HUES6 (cell line): ENCODE results near the gene TMC2.

ENCODE experiments used
- H3K27ac ChIP-seq: 2 replicates; pipeline ENCODE4 v1.7.0; 2013; ENCODE audit warnings: low read depth, mild to moderate bottlenecking, low read length, inconsistent platforms
- H3K27me3 ChIP-seq: 2 replicates; pipeline ENCODE4 v1.6.1; 2013; ENCODE audit warnings: low read length; ENCODE audit not compliant: control insufficient read depth, insufficient read depth
- H3K36me3 ChIP-seq: 2 replicates; pipeline ENCODE4 v1.6.1; 2013; ENCODE audit warnings: low read length; ENCODE audit not compliant: control insufficient read depth, insufficient read depth
- H3K4me1 ChIP-seq: 2 replicates; pipeline ENCODE4 v1.6.1; 2013; ENCODE audit warnings: low read length; ENCODE audit not compliant: control insufficient read depth, insufficient read depth
- H3K4me3 ChIP-seq: 2 replicates; pipeline ENCODE4 v1.5.1; 2013; ENCODE audit warnings: low read depth, low read length
- H3K9ac ChIP-seq: one replicate; pipeline ENCODE4 v1.6.1; 2013; ENCODE audit warnings: mild to moderate bottlenecking, low read length
- H3K9me3 ChIP-seq: 2 replicates; pipeline ENCODE4 v1.6.1; 2013; ENCODE audit warnings: low read depth, low read length; ENCODE audit not compliant: control insufficient read depth, insufficient read depth

Gene TMC2

DNA sequence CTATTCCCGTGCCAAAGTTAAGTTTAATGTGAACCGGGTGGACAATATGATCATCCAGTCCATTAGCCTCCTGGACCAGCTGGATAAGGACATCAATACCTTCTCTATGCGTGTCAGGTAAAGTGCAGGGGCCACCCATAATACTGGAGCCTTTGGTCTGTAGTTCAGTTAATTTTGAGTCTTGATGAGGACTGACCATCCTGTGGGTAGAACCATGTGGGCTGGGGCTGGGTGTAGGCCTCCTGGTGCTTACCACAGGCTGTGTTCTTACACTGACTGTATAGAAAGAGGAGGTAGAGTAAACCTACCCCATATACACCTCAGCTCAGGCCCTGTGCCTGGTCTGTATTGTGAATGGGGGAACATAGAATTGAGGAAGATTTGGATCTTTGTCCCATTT, 118.5 kb downstream of the TMC2 start:
- H3K9ac ChIP-seq: no peak overlapping the region
- no peaks in the 10 kb centered on the region for H3K27me3 ChIP-seq
- peak overlapping the region; percentile 78 for H3K4me3 ChIP-seq
- no peak overlapping the region for H3K27ac ChIP-seq
- peaks cover 69% of the 10 kb centered on the region for H3K36me3 ChIP-seq
- no peaks in the 10 kb centered on the region for H3K9me3 ChIP-seq
- 0 out of 2 replicates have a peak, but pooled peaks cover 4% of the 10 kb centered on the region for H3K4me1 ChIP-seq

DNA sequence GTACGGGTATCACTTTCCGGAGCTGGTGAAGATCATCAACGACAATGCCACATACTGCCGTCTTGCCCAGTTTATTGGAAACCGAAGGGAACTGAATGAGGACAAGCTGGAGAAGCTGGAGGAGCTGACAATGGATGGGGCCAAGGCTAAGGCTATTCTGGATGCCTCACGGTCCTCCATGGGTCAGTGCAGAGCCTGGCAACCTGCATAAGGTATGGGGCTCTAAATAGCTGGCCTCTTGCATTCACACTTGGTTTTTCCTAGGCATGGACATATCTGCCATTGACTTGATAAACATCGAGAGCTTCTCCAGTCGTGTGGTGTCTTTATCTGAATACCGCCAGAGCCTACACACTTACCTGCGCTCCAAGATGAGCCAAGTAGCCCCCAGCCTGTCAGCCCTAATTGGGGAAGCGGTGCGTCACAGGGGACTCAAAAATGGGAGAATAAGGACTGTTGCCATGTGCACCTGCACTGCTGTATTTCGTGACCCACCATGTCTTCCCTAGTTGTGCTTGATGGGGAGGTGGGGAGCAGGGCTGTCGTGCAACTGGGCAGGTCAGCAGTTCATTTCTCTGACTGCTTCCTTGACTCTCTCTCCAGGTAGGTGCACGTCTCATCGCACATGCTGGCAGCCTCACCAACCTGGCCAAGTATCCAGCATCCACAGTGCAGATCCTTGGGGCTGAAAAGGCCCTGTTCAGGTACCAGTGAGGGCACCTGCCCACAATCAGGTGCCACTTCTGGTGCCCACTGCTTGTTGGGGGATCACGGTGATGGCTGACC, 119.2 kb downstream of the TMC2 start:
- Histone ChIP-seq H3K4me3 (no peak overlapping the region), H3K27me3 (no peaks in the 10 kb centered on the region), H3K9me3 (no peaks in the 10 kb centered on the region), H3K9ac (no peak overlapping the region), H3K36me3 (peaks cover 76% of the 10 kb centered on the region), H3K27ac (no peak overlapping the region), H3K4me1 (0 out of 2 replicates have a peak, but pooled peaks cover 4% of the 10 kb centered on the region)

DNA sequence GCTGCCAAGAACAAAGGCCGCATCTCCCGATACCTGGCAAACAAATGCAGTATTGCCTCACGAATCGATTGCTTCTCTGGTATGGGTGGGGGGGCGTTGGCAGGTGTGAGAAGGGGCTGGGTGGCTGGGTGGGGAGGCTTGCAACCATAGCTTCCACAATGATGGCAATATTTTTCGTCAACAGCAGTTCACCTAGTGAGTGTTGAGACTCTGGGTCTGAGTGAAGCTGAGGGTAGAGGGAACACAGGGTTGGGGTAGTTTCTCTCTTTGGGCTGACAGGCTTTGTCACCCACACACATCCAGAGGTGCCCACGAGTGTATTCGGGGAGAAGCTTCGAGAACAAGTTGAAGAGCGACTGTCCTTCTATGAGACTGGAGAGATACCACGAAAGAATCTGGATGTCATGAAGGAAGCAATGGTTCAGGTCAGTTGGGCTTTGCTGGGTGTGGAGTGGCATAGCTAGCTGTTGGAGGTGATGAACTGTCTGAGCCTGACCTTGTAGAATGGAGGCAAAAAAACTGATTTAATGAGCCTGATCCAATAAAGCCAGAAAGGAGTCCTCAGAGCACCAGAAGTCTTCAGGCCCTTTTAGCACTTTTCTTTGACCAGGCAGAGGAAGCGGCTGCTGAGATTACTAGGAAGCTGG, 120.2 kb downstream of the TMC2 start:
- Histone ChIP-seq H3K27me3 (no peaks in the 10 kb centered on the region), H3K4me1 (0 out of 2 replicates have a peak, but pooled peaks cover 4% of the 10 kb centered on the region), H3K9ac (no peak overlapping the region), H3K36me3 (peaks cover 85% of the 10 kb centered on the region), H3K4me3 (no peak overlapping the region), H3K9me3 (no peaks in the 10 kb centered on the region), H3K27ac (no peak overlapping the region)

DNA sequence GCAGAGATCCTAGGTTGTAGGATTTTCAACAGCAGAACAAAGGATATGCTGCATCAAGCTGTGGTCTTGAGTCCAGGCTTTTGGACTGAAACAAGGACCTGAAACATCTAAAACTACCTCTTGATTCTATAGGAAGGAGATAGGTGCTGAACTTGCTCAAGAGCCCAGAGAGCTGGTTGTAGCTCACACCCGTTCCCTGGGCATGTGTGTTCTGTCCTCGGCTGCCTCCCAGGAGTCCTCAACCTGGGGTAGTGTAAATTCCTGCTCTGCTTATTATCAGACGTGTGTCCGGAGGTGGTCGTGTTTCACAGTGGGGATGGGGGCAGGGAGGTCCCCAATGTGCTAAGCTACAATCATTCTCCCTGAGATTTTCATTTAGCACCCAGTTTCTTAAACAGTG, 120.9 kb downstream of the TMC2 start:
- Histone ChIP-seq H3K27ac (no peak overlapping the region), H3K4me1 (0 out of 2 replicates have a peak, but pooled peaks cover 4% of the 10 kb centered on the region), H3K9me3 (no peaks in the 10 kb centered on the region), H3K4me3 (no peak overlapping the region), H3K36me3 (peaks cover 91% of the 10 kb centered on the region), H3K27me3 (no peaks in the 10 kb centered on the region), H3K9ac (no peak overlapping the region)

DNA sequence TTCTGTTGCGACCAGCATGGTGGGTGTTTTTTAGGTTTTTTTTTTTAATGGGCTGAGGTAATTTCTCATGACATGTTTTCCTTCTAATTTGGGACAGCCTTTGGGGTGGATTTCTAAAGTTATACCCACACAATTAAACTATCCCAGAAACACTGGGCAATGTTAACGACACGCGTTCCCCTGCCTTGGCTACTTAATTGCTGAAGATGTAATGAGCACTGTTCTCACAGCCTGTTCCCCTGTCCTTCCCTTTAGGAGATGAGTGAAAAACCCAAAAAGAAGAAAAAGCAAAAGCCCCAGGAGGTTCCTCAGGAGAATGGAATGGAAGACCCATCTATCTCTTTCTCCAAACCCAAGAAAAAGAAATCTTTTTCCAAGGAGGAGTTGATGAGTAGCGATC, 121.3 kb downstream of the TMC2 start:
- Histone ChIP-seq H3K27me3 (no peaks in the 10 kb centered on the region), H3K4me1 (0 out of 2 replicates have a peak, but pooled peaks cover 4% of the 10 kb centered on the region), H3K27ac (no peak overlapping the region), H3K36me3 (peaks cover 92% of the 10 kb centered on the region), H3K9ac (no peak overlapping the region), H3K9me3 (no peaks in the 10 kb centered on the region), H3K4me3 (no peak overlapping the region)

DNA sequence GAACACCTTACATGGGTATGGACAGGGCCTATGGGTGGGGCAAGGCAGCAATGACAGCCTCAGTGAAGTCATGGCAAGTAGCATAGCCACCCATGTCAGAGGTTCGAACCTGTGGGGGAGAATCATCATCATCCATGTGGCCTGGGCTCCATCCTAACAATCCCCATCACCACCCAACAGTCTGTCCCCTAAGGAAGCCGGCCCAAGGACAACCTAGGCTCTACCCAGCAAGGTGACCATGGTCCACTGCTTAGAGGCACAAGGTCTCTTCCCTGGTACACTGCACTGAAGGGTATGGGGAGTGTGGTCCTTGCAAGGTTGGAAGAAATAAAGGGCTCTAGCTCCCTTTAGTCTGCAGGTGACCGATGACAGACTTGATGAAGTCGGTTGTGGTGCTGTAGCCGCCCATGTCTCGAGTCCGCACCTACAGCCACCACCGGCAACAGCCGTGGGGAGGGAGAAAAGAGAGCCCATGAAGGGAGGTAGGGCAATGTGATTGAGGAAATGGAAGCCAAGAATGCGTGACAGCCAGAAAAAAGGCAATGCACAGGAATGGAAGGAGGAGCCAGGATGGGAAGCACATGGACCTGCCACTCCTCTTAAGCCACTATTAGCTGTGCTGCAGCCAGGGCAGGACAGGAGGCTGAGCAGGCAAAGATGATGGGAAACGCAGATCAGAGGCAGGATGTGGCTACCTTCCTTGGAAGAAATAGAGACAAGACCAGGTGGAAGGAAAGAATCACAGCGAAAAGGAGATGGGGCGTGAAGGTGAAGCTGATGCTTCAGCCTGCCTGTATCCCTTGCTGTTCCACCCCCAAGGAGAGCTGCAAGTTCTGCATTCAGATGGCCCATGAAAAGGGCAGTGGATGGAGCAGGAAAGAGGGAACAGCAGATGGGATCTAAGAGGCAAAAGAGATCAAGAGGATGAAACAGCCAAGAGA, 122.3 kb downstream of the TMC2 start:
- Histone ChIP-seq H3K9ac (no peak overlapping the region), H3K27ac (no peak overlapping the region), H3K4me3 (no peak overlapping the region), H3K4me1 (peaks cover 8% of the 10 kb centered on the region; the same call in 1 of the 2 replicates), H3K9me3 (no peaks in the 10 kb centered on the region), H3K36me3 (peaks cover 84% of the 10 kb centered on the region), H3K27me3 (no peaks in the 10 kb centered on the region)

DNA sequence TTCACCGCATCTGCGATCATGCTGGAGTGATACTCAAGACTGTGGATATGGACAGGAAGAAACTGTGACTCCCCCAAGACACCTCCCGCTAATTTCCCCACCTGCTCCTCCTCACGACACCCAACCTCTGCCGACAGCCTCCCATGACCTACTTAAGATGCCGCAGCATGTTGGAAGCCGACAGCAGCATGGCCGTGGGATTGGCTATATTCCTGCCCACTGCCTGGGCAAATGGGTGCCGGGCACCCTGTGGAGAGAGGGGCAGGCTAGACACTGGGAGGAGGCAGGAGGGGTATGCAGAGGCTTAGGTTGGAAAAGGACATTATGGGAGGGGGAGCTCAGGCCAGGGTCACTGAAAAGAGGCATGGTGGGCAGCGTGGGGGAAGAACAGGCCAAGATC, 123.2 kb downstream of the TMC2 start:
- no peak overlapping the region for H3K27ac ChIP-seq
- H3K36me3 ChIP-seq: peaks cover 76% of the 10 kb centered on the region
- no peaks in the 10 kb centered on the region for H3K27me3 ChIP-seq
- peaks cover 6% of the 10 kb centered on the region; the same call in 1 of the 2 replicates for H3K4me1 ChIP-seq
- H3K9me3 ChIP-seq: no peaks in the 10 kb centered on the region
- H3K4me3 ChIP-seq: no peak overlapping the region
- H3K9ac ChIP-seq: no peak overlapping the region

DNA sequence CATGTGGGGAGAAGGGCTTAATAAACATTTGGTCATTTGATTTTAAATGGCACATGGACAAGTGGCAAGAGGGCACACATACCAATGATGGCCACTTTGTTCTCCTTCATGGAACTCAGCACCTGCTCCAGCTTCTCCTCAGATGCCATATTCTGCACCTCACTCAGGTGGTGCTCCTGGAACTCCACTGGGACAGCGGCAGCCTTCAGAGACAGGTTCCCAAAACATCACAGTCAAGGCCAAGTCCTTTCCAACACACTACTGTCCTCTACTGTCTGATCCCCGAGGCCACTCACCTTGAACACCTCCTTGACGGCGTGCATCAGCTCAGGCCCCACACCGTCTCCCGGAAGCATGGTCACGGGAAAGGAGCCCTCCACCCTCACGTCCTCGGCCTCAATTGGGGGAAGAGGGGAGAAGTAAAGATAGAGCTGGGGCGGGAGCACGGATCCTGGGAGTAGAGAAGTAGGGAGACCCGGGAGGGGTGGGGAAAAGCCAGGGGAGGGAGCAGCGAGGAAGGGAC, 127.1 kb downstream of the TMC2 start:
- Histone ChIP-seq H3K4me3 (peak overlapping the region; percentile 90), H3K36me3 (peaks cover 37% of the 10 kb centered on the region), H3K27ac (peak overlapping the region; percentile 85; the same call in 1 of the 2 replicates), H3K9me3 (no peaks in the 10 kb centered on the region), H3K4me1 (peaks cover 8% of the 10 kb centered on the region; the same call in 1 of the 2 replicates), H3K27me3 (peaks cover 12% of the 10 kb centered on the region), H3K9ac (peak overlapping the region; percentile 92)

DNA sequence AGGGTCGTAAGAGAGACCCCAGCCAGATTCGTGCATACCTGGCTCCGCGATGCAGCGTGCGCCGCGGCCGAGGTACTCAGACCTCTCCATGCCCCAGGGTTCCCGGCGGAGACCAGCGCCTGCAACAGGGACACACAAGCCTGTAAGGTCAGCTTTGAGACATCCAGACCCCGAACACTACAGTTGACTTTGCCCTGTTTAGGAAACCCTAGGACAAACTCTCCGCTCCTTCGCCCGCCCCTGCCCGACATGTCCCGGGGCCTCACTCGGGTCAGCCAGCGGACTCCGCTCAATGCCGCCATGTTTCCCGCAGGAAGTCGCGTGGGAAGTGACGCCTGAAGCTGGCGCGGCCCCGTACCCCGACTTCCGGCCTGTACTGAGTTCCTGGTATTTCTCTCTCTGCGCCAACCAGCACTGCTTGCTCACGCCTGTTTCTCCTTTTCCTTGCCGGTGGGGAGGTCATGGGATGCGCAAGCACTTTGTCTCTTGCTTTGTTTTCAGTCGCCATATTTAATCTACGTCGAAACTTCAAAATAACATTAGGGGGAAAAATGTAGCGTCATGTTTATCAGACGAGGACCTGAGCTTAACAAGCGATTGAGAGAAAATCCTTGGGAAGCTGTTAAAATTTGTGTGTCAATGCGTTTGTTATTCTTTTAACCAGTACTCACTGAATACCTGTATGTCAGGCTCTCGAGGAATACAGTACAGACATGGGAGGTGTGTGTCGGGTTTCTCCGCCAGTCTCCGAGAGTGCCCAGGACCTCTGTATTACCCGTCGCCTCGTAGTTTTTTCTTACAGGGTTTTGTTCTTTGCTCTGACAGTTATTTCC, 127.7 kb downstream of the TMC2 start, which contains the start of gene IDH3B:
Gene IDH3B (minus strand): TSS at position 330 of the 833 bp plus-strand sequence. CDS start 28 bp downstream, at position 302.
- peaks cover 30% of the 10 kb centered on the region for H3K36me3 ChIP-seq
- H3K27me3 ChIP-seq: peaks cover 17% of the 10 kb centered on the region
- H3K9ac ChIP-seq: peak within 1 kb of the TSS; percentile 92
- no peaks in the 10 kb centered on the region for H3K9me3 ChIP-seq
- H3K27ac ChIP-seq: peak within 1 kb of the TSS; percentile 85
- H3K4me3 ChIP-seq: peak within 1 kb of the TSS; percentile 90
- peaks cover 8% of the 10 kb centered on the region; the same call in 1 of the 2 replicates for H3K4me1 ChIP-seq

DNA sequence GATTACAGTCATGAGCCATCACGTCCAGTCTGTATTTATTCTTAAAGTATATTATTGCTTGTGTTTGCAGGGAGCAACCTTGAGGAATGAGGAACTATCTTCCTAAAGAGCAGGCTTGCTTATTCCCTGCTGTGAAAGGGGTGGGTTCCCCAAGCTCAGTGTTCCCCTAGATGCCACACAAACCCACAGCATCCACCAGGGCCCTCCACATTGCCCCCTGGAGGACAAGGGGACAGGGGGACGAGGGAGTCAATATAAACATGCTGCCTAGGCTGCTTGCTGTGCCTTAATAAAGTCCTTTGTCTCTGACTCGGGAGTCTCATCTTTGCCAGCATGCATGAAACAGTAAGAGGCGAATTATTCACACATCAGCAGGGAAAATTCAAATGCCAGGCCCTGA, 135.6 kb downstream of the TMC2 start:
- Histone ChIP-seq H3K27ac (no peak overlapping the region), H3K9me3 (no peaks in the 10 kb centered on the region), H3K27me3 (peaks cover 26% of the 10 kb centered on the region), H3K9ac (no peak overlapping the region), H3K4me3 (no peak overlapping the region), H3K36me3 (no peaks in the 10 kb centered on the region), H3K4me1 (no peaks in the 10 kb centered on the region)
